ENCODE measurements around the gene MRPS35.

The MRPS35 gene

DNA sequence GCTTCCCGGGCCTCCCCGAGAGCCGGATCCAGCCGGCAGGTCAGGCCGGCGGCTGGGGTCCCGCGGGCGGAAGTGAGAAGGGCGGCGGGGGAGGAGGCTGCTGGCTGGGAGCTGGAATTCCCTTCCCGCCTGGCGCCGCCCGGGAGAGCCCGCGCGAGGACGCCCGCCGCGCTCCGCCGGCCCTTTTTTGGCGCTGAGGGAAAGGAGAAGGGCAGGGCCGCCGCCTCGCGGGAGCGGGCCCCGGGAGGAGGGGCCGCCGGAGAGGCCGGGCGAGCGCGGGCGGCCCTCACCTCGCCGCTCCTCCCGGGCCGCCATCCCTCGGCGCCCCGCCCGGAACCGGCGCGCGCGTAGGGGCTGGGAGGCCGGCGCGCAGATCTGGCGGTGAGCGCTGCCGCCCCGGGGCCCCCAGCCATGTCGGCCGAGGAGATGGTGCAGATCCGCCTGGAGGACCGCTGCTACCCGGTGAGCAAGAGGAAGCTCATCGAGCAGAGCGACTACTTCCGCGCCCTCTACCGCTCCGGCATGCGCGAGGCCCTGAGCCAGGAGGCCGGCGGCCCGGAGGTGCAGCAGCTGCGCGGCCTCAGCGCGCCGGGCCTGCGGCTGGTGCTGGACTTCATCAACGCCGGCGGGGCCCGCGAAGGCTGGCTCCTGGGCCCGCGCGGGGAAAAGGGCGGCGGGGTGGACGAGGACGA lies 69.4 kb downstream of the MRPS35 start, which contains the start of the genes KLHL42 and MANSC4:
Gene KLHL42 (plus strand): TSS at position 314 of the 692 bp plus-strand sequence. CDS start 98 bp downstream, at position 412.
Gene MANSC4 (minus strand): TSS at position 317 of the 692 bp plus-strand sequence. CDS start 8,960 bp downstream, outside the sequence.
- peak within 1 kb of the TSS; percentile 86 for H3K4me3 ChIP-seq (ENCODE audit: low read length)
- H4K20me1 ChIP-seq (ENCODE audit: control insufficient read depth, insufficient read depth, low read depth, low read length), result no peaks in the 10 kb centered on the region
- H3K27ac ChIP-seq (ENCODE audit: low read depth, low read length), result peak within 1 kb of the TSS; percentile 52
- H3F3A ChIP-seq (ENCODE audit: control insufficient read depth, insufficient read depth), result peaks cover 6% of the 10 kb centered on the region; the same call in 1 of the 2 replicates
- H3K79me2 ChIP-seq (ENCODE audit: control insufficient read depth, low read length), result peaks cover 46% of the 10 kb centered on the region
- TF ChIP-seq, protein P1, sequence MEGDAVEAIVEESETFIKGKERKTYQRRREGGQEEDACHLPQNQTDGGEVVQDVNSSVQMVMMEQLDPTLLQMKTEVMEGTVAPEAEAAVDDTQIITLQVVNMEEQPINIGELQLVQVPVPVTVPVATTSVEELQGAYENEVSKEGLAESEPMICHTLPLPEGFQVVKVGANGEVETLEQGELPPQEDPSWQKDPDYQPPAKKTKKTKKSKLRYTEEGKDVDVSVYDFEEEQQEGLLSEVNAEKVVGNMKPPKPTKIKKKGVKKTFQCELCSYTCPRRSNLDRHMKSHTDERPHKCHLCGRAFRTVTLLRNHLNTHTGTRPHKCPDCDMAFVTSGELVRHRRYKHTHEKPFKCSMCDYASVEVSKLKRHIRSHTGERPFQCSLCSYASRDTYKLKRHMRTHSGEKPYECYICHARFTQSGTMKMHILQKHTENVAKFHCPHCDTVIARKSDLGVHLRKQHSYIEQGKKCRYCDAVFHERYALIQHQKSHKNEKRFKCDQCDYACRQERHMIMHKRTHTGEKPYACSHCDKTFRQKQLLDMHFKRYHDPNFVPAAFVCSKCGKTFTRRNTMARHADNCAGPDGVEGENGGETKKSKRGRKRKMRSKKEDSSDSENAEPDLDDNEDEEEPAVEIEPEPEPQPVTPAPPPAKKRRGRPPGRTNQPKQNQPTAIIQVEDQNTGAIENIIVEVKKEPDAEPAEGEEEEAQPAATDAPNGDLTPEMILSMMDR (IDR thresholded peaks at IDR 0.05; ENCODE audit: low read depth, low read length, poor library complexity, severe bottlenecking), result no peak
- TF ChIP-seq EZH2phosphoT487 (IDR thresholded peaks at IDR 0.05; ENCODE audit: borderline replicate concordance, low read length), result no peak
- H3K27me3 ChIP-seq (ENCODE audit: control insufficient read depth, low read length), result no peaks in the 10 kb centered on the region
- peaks cover 33% of the 10 kb centered on the region for H3K4me1 ChIP-seq (ENCODE audit: control insufficient read depth, low read length)
- no peaks in the 10 kb centered on the region for H3K9me2 ChIP-seq (replicated peaks; ENCODE audit: control insufficient read depth, low read length)
- peaks cover 25% of the 10 kb centered on the region for H3K36me3 ChIP-seq (ENCODE audit: control insufficient read depth, low read length)
- no peaks in the 10 kb centered on the region for H3K9me3 ChIP-seq (ENCODE audit: control insufficient read depth, insufficient read depth, low read length)
- H3K4me2 ChIP-seq (ENCODE audit: low read length), result peak within 1 kb of the TSS; percentile 93

DNA sequence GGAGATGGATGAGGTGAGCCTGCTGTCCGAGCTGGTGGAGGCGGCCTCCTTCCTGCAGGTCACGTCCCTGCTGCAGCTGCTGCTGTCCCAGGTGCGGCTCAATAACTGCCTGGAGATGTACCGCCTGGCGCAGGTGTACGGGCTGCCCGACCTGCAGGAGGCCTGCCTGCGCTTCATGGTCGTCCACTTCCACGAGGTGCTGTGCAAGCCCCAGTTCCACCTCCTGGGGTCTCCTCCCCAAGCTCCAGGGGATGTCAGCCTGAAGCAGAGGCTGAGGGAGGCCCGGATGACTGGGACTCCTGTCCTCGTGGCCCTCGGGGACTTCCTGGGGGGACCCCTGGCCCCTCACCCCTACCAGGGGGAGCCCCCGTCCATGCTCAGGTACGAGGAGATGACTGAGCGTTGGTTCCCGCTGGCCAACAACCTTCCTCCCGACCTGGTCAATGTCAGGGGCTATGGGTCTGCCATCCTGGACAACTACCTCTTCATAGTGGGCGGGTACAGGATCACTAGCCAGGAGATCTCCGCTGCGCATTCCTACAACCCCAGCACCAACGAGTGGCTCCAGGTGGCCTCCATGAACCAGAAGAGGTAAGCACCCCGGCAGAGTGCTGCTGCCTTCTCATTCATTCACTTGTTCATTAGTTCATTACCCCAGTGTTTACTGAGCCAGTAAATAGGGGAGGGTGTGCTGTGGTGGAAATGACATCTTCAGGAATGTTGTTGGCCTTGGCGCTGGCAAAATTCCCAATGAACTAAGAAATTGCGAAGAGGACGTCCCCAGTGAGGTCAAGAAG lies 70.2 kb downstream of the MRPS35 start:
- Histone ChIP-seq H3F3A (ENCODE audit: control insufficient read depth, insufficient read depth) (peaks cover 6% of the 10 kb centered on the region; the same call in 1 of the 2 replicates), H3K79me2 (ENCODE audit: control insufficient read depth, low read length) (peaks cover 53% of the 10 kb centered on the region), H3K9me2 (replicated peaks; ENCODE audit: control insufficient read depth, low read length) (no peaks in the 10 kb centered on the region), H3K4me3 (ENCODE audit: low read length) (peak overlapping the region; percentile 86), H3K9me3 (ENCODE audit: control insufficient read depth, insufficient read depth, low read length) (no peaks in the 10 kb centered on the region), H3K4me2 (ENCODE audit: low read length) (peak overlapping the region; percentile 93), H3K27ac (ENCODE audit: low read depth, low read length) (peak overlapping the region; percentile 52), H4K20me1 (ENCODE audit: control insufficient read depth, insufficient read depth, low read depth, low read length) (no peaks in the 10 kb centered on the region), H3K36me3 (ENCODE audit: control insufficient read depth, low read length) (peaks cover 25% of the 10 kb centered on the region), H3K27me3 (ENCODE audit: control insufficient read depth, low read length) (no peaks in the 10 kb centered on the region), H3K4me1 (ENCODE audit: control insufficient read depth, low read length) (peaks cover 39% of the 10 kb centered on the region)
- TF ChIP-seq EZH2phosphoT487 (IDR thresholded peaks at IDR 0.05; ENCODE audit: borderline replicate concordance, low read length), result no peak
- TF ChIP-seq, protein P1 (IDR thresholded peaks at IDR 0.05; ENCODE audit: low read depth, low read length, poor library complexity, severe bottlenecking), result no peak

DNA sequence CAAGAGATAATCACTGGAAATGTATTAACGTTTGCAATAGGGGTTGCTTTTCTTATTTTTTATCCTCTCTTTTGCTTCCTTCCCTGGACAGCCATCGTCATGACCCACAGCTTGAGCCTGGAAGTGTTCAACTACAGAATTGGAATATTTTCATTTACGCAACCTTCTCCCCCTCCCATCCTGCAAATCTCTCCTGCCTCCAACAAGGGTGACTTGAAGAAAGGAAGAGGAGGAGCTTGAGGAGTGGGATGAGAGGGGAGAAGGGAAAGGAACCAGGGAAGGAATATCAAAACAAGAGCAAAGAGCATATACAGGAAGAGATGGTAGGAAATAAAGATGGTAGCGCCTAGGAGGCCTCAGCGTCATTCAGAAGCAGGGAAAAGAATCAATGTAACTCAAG lies 71.0 kb downstream of the MRPS35 start:
- Histone ChIP-seq H3K9me3 (ENCODE audit: control insufficient read depth, insufficient read depth, low read length) (no peaks in the 10 kb centered on the region), H3K27me3 (ENCODE audit: control insufficient read depth, low read length) (no peaks in the 10 kb centered on the region), H4K20me1 (ENCODE audit: control insufficient read depth, insufficient read depth, low read depth, low read length) (no peaks in the 10 kb centered on the region), H3K27ac (ENCODE audit: low read depth, low read length) (no peak overlapping the region), H3K4me3 (ENCODE audit: low read length) (peak overlapping the region; percentile 86), H3F3A (ENCODE audit: control insufficient read depth, insufficient read depth) (peaks cover 6% of the 10 kb centered on the region; the same call in 1 of the 2 replicates), H3K4me2 (ENCODE audit: low read length) (peak overlapping the region; percentile 93), H3K36me3 (ENCODE audit: control insufficient read depth, low read length) (peaks cover 31% of the 10 kb centered on the region), H3K9me2 (replicated peaks; ENCODE audit: control insufficient read depth, low read length) (no peaks in the 10 kb centered on the region), H3K79me2 (ENCODE audit: control insufficient read depth, low read length) (peaks cover 60% of the 10 kb centered on the region), H3K4me1 (ENCODE audit: control insufficient read depth, low read length) (peaks cover 43% of the 10 kb centered on the region)
- TF ChIP-seq EZH2phosphoT487 (IDR thresholded peaks at IDR 0.05; ENCODE audit: borderline replicate concordance, low read length), result no peak
- TF ChIP-seq, protein P1 (IDR thresholded peaks at IDR 0.05; ENCODE audit: low read depth, low read length, poor library complexity, severe bottlenecking), result no peak
